Calu3 (cell line): ENCODE measurements around the gene BLOC1S5. TPM values are rescaled to one million over a fixed set of nuclear protein-coding genes. Genes with fewer than 3 reads are reported as not detected.

Source experiments
- BruUV-seq: library from RNA; stranded (reverse); fragments of 400-500 nt; replicated peaks from 2 replicates; lab custom pipeline; 2021; lab: Mats Ljungman, UMichigan
- CTCF ChIA-PET: fragments of 300-600 bp; sonication (Branson Sonifier 250); formaldehyde crosslinking; loops from one replicate; lab custom pipeline; 2022; ENCODE audit warnings: antibody characterized with exemption; lab: Charles Lee
- DNase-seq: peaks from one replicate; pipeline ENCODE4 v3.0.0; 2022
- H3K27ac Mint-ChIP-seq: one replicate; pipeline ENCODE4 v1.8.0; 2022; ENCODE audit warnings: mixed read lengths; ENCODE audit not compliant: unreplicated experiment
- H3K27me3 Mint-ChIP-seq: one replicate; pipeline ENCODE4 v1.8.0; 2022; ENCODE audit warnings: mixed read lengths; ENCODE audit not compliant: unreplicated experiment
- H3K36me3 Mint-ChIP-seq: one replicate; pipeline ENCODE4 v1.8.0; 2022; ENCODE audit warnings: mild to moderate bottlenecking, moderate library complexity, mixed read lengths; ENCODE audit not compliant: insufficient read depth, unreplicated experiment
- H3K4me1 Mint-ChIP-seq: one replicate; pipeline ENCODE4 v1.8.0; 2022; ENCODE audit warnings: mild to moderate bottlenecking, low read depth, mixed read lengths; ENCODE audit not compliant: unreplicated experiment
- H3K4me3 Mint-ChIP-seq: one replicate; pipeline ENCODE4 v1.8.0; 2022; ENCODE audit warnings: mild to moderate bottlenecking, low read depth, moderate library complexity, mixed read lengths; ENCODE audit not compliant: unreplicated experiment
- H3K9me3 Mint-ChIP-seq: one replicate; pipeline ENCODE4 v1.8.0; 2022; ENCODE audit warnings: low read depth, mixed read lengths; ENCODE audit not compliant: unreplicated experiment
- CTCF ChIP-seq: fragments of 200-600 bp; IDR thresholded peaks from one replicate; pipeline ENCODE4 v1.8.0; 2022; ENCODE audit warnings: antibody characterized with exemption; ENCODE audit not compliant: unreplicated experiment
- intact Hi-C: fragments of 100-400 bp; cut with micrococcal nuclease; formaldehyde crosslinking; loops from one replicate; pipeline ENCODE4 v1.10.0; 2022; ENCODE audit not compliant: unreplicated experiment
- total RNA-seq: library from RNA; stranded (reverse); gene quantifications from 2 replicates; pipeline ENCODE4 v1.2.3, GENCODE V29; 2022

Gene BLOC1S5
- total RNA-seq, 1 experiment from 2014 or later: 8.0 TPM

- DNase-seq: no peak
- H3K27ac Mint-ChIP-seq: peak overlapping the region; percentile 54
- CTCF ChIA-PET: no interaction called here
- H3K4me1 Mint-ChIP-seq: peaks cover 48% of the 10 kb centered on the region
- no peaks in the 10 kb centered on the region for H3K27me3 Mint-ChIP-seq
- peak overlapping the region; percentile 20 for H3K4me3 Mint-ChIP-seq
- H3K9me3 Mint-ChIP-seq: no peaks in the 10 kb centered on the region
- no peak for TF ChIP-seq CTCF
- H3K36me3 Mint-ChIP-seq: peaks cover 14% of the 10 kb centered on the region
- BruUV-seq: no TSS peak
- intact Hi-C loops: no loop called here
These were observed 19.0 kb upstream of the BLOC1S5 start for GRCh38 chr6:8082954-8083858.

- intact Hi-C loops: no loop called here
- DNase-seq: no peak
- H3K27me3 Mint-ChIP-seq: no peaks in the 10 kb centered on the region
- H3K4me1 Mint-ChIP-seq: peaks cover 48% of the 10 kb centered on the region
- BruUV-seq: no TSS peak
- no peaks in the 10 kb centered on the region for H3K9me3 Mint-ChIP-seq
- CTCF ChIA-PET: no interaction called here
- peak overlapping the region; percentile 20 for H3K4me3 Mint-ChIP-seq
- no peak for TF ChIP-seq CTCF
- peaks cover 7% of the 10 kb centered on the region for H3K36me3 Mint-ChIP-seq
- peak overlapping the region; percentile 54 for H3K27ac Mint-ChIP-seq
These were observed 18.4 kb upstream of the BLOC1S5 start for GRCh38 chr6:8082572-8082953.

- Mint-ChIP-seq H3K4me1 (peaks cover 38% of the 10 kb centered on the region), H3K4me3 (peak overlapping the region; percentile 32)
These were observed 16.4 kb upstream of the BLOC1S5 start for GRCh38 chr6:8080362-8081151.

More at GRCh38 chr6:8080362-8081151, 16.4 kb upstream of the BLOC1S5 start:
- intact Hi-C loops: no loop called here
- Mint-ChIP-seq H3K9me3 (no peaks in the 10 kb centered on the region), H3K27ac (peak overlapping the region; percentile 72), H3K27me3 (no peaks in the 10 kb centered on the region), H3K36me3 (peaks cover 10% of the 10 kb centered on the region)
- BruUV-seq: no TSS peak
- no peak for DNase-seq
- TF ChIP-seq CTCF: no peak
- CTCF ChIA-PET: interaction anchor here (0.5 kb wide), 1 partner anchor 62 kb away, joined by 4 read pairs; no protein-coding TSS in a partner anchor
